Hematopoietic multipotent progenitor cell treated with erythropoietin and hydrocortisone succinate and interleukin-3 and kit ligand, for 6 days (in vitro differentiated cells): ENCODE measurements around the gene BDH2.

Source experiments
- DNase-seq: peaks from one replicate; pipeline ENCODE4 v3.0.0-alpha.2; 2015

The BDH2 gene

DNA sequence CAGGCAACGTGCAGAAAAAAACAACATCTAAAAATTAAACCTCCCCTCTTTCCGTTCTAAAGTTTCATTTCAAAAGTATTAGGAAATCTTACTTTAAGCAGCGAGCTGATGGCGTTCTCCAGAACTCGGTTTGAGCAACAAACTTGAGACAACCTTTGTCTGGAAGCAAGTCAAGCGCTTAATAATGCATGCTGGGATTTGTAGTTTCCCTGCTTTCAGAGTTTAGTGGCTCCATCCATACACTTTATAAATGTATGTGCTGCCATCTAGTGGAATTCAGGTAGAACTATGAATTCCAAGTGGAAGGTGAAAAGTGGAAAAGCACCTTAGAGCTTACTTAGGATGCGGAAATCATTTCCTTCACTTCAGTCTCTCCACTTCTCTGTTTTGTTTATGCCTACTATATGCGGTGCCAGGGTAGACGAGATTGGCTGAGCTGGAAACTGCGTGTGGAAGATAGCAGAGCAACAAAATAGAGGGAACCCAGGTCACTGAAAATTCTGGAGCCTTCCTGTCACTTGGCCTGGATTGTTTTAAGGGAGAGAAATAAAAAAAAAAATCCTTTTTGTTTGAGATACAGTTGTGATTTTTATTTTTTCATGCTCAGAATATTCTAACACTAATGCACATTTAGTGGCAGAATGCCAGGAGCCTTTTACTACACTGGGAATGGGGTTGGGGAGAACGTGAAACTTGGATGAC, at the start of gene BDH2:
TSS of gene BDH2 (minus strand) at position 144 of the 702 bp plus-strand sequence. CDS start 3,580 bp downstream, outside the sequence.
- peak; percentile 97 for DNase-seq

DNA sequence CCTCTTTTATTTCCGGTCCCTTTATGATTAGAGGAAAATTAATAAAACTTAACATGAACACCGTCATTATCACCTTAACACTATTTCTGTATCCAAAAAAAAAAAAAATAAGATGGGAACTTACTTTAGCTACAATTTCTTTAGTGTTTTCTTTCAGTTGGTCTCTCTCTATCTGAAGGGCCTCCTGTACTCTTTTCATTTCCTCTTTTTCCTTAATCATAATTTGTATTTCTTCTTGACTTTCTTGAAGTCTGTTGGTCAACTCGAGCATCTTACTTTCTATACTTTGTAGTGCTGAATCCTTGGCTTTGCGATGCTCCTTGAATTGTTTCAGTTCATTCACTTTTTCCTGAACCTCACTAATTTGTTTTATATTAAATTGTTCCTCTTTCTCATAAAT, 45.3 kb upstream of the BDH2 start:
- no peak for DNase-seq

DNA sequence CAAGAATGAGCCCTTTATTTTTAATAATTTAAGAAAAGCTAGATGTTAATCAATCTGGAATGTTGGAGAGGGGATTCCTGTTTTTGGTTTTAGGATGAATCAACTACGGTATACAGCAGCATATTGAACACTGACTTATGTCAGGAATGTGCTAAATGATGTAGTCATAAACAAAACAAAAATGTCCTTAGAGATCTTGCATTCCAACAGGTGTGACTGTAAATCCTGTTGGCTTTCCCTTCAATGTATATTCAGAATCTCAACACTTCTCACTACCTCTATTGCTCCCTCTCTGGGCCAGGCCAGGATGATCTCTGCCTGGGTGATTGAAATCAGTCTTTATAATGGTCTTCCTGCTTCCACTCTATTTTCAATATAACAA, 37.8 kb upstream of the BDH2 start:
- no peak for DNase-seq

DNA sequence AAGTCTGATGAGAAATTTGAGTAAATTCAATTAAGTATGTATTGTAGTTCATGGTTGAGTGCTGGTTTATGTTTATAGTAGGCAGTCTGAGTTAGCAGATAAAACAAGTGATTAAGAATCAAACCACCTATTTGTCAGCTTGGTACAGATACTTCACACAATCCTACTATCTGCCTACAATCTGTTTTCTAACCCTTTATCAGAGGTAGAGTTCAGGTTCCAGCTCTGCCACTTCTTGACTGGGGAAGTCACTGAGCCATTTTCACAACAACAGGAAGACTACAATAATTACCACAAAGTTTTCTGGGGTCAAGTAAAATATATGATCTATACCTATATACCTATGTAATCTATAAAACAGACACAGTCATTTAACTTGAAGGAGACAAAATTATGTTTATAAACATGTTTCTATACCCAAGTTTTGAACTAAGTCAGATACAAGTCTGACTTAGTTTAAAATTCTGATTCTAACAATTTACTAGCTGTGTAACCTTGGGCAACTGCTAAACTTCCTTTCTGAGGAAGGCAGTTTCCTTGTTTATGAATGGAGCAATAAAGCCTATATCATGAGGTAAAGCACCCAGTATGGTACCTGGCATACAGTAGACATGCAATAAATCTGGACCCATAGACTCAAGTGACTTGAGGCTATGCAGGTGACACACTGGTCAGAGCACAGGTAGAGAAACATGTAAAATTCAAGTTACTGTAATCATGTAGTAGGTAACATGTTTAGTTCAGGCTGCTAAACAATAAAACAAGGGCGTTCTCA, 37.2 kb upstream of the BDH2 start:
- DNase-seq = peak; percentile 3

DNA sequence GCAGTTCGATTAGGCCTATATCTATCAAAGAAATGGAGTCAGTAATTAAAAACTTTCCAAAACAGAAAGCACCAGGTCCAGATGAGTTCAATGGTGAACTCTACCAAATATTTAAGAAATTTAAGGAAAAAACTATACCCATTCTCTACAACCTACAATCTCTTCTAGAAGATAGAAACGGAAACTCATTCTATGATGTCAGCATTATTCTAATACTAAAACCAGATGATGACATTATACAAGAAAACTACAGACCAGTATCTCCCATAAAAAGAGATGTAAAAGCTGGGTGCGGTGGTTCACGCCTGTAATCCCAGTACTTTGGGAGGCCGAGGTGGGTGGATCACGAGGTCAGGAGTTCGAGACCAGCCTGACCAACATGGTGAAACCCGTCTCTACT, 29.5 kb upstream of the BDH2 start:
- no peak for DNase-seq

DNA sequence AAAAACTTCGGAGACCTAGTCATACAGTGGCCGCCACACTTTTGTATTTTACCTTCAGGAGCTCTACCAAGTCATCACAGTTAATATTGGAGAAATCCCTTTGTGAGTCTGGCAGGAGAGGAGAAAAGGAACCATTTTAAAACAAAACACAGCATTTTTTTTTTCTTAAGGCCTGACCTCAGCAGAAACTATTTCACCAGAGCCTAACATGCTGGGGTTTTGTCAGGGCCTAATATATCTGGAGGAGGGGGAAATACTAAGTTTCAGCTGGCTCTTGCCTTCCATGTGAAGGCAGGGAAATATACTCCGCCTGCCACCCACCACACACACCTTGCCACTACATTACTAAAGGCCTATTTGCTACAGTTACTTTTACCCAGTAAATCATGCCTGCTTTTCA, 26.5 kb upstream of the BDH2 start:
- no peak for DNase-seq

DNA sequence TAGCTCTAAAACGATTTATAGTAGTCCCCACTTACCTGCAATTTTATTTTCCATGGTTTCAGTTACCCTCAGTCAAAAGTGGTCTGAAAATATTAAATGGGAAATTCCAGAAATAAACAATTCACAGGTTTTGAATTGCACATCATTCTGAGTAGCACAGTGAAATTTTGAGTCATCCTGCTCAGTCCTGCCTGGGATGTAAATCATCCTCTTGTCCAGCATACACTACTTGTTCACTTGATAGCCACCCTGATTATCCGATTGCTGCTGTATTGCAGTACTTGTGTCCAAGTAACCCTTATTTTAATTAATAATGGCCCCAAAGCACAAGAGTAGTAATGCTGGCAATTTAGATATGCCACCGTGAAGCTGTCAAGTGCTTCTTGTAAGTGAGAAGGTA, 23.5 kb upstream of the BDH2 start:
- no peak for DNase-seq

DNA sequence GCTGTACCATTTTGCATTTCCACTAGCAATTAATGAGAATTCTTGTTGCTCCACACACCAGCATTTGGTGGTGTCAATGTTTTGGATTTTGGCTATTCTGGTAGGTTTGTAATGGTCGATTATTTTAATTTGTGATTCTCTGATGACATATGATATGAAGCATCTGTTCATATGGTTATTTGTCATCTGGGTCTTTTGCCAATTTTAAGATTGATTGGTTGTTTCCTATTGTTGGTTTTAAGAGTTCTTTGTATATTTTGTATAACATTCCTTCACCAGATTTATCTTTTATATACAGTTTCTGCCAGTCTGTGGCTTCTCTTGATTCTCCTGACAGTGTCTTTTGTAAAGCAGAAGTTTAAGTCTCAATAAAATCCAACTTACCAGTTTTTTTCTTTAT, 18.5 kb upstream of the BDH2 start:
- DNase-seq = no peak

DNA sequence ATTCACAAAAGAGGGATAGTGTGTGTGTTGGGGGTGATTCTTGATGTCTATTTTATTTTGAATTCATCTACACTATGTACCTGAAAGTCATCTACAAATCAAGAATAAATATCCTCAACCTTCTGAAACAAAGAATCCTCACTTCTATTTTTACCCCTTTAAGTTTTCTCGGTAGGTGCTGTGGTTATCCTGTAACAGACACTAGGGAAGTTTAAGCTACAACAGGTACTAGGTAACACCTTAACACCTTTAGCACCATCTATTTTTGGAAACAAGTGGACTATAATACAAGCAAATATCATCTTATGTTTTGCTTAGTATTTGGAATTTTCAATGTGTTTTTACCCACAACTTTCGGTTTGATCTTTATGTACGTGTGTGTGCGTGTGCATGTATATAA, 12.0 kb upstream of the BDH2 start:
- no peak for DNase-seq

DNA sequence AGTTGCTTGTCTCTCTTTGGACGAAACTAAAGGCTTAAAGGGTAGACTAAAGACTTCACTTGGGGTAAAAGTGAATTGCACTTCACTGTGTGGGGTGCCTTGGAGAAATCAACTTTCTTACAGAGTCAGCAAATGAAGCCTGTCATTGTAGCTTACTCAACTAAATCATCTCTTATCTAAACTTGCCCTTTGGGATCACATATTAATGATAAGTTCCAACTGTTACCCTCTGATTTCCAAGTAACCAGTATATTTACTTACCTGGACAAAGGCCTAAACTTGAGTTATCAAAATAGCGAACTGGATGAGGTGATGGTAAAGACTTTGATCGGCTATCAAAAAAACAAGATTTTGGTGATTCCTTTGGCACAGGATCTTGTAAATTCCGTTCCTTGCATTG, 8.9 kb upstream of the BDH2 start:
- DNase-seq = no peak

DNA sequence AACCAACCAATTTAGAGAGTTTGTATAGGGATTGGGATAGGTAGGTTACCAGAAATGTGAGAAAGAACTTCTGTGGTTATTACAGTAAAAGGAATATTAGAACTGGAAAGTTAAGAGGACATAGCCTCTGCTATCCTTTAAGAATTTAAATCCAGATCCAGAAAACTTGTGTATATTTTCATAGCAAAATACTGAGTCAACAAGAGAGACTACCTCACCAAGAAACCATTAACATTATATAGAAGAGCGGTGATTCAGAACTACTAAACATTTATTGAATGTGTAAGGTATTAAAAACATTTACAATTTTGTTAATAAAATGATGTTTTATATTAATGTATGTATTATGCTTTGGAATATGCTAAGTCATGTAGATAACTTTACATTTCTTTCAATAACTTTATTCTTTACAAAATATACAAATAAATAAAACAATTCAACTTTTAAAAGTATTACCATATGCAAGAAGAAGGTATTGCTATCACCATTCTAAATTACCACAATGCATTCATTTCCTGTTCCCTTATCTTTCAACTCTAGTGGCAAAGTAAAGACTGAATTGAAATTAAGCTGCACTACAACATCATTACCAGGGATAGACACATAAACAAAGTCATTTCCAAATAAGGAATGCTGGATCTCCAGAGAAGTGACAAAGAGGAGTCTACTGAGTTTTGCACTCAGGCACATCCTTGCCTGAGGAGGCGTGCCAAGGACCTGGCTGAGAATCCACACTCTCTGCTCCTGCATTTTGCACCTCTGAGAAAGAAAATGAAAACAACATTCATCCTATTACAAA, 6.1 kb upstream of the BDH2 start:
- DNase-seq = peak; percentile 29

DNA sequence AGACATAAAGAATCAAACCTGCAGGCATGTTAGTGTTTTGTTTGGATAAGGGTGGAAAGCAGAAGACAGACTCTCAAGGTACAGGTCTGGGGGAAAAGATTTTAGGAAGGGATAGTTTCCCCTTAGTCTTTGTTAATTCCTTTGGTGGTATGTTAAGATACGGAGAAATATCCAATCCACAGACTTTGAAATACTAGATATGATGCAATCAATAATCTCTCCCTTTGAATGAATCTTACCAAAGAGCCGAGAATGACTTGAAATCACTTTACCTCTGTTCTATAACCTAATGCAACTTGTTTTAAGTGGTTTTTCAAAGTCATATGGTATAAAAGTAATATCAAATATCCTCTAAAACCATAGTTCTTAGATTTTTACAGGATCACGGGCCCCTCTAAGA, 5.3 kb upstream of the BDH2 start:
- DNase-seq = no peak

DNA sequence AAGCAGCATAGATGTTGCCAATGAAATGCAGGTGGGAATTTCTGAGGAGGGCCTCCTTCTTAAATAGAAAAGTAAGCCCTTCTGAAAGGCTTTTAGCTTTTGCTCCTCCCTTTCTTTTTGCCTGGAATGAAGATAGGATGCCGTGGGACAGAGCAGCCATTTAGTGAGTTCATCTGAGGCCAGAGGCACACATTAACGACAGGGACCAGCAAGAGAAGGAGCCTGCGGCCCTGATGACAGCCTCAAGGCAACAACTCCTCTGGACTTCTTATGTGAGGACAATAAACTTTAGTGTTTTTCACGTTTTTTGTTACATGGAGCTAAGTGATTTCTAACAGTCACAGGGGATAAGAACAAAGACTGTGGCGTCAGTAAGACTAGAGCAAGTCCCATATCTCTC, 1.1 kb upstream of the BDH2 start:
- no peak for DNase-seq

DNA sequence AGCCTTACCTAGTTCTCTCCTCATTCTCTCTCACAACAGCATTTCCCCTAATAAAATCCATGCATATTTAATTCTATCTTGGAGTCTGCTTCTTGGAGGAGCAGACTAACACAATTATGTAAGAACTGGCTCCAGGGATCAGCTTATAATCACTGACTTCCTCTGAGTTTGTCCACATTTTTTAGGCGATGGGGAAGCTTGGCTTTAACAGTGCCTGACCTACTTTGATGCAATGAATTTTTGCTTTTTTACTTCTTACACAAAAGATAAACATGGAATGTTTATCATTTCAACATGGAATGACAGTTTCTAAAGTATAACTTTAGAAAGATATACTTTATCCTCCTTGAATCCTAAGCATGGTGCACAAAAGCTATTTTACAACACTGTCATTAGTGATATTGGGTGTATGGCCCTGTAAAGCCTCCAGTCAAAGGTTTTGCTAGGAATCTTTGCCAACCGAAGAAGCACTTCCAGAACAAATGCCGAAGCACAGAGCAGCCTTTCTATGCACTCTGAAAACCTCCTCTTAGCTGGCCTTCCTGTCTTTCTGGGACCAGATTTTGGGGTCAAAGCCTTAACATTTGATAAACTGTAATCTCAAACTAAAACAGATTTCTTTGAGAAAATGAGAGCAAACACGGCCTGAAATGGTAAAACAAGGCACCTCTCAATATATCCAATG, 736 bp downstream of the BDH2 start:
- DNase-seq = no peak

DNA sequence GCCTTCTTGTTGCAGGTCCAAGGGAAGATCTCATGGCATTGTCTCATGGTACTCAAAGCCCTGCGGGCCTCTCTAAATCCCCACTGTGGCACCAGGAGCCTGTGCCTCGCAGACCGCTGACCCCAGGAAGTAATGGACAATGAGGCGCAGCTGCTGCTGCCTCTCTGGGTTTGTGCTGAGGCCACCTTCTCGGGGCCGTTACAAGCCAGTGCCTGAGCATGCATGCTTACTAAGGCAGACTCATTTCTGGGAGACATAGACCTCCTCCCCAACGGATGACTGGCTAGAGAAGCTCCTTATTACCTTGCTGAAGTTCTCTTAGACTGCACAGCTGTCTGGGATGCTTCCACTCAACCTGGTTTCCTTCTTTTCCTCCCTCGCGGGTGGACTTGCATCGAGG, 1.3 kb downstream of the BDH2 start:
- DNase-seq = no peak

DNA sequence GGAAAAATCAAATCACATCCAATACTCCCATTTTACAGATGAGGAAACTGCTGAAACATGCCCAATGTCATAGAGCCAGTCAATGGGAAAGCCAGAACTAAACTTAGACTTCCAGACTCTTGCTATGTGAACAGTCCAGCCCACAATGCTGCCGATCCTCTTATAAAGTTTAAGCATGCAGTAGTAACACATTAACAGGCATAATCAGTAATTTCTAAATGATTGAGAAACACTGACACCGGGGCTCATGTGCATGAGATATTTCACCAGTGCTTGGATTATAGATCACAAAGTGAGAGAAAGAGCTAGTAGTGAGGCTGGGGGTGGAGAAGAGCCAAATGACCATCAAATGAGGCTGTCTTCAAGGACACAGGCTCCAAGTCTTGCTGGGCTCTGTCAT, 2.5 kb downstream of the BDH2 start:
- DNase-seq = no peak

DNA sequence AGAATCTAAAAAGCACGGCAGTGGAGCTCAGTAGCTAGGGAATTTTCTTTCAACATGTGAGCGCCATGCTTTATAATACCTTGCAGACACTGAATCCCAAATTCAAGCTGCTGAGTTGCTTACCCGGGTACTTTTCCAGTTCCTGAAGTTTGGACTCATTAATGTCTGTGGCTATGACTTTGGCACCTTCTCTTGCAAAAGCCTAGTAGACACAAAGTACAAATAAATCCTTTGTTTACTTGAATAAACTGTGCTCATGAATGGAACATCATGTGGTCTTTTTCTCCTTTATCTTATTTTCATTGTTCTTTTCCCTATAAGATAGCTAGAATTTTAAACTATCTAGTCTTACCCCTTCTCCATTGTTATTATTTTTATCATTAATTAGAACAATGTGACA, 4.6 kb downstream of the BDH2 start:
- no peak for DNase-seq

DNA sequence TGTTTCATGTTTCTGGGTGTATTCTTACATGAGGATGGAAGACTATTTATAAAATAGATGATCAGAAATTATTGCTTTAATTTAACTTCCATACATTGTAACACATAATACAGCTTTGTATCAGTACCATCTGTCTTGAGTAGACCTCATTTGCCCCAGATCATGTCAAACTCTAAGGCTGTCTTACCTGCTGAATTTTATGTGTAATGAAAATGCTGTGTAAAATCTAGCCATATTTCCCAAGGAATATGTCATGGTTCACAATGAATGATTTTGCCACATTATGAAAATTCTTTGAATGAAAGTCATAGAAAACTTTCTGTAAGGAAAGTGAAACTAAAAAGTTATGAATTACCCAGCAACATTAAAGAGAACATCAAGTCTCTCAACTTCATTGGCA, 7.4 kb downstream of the BDH2 start:
- no peak for DNase-seq

DNA sequence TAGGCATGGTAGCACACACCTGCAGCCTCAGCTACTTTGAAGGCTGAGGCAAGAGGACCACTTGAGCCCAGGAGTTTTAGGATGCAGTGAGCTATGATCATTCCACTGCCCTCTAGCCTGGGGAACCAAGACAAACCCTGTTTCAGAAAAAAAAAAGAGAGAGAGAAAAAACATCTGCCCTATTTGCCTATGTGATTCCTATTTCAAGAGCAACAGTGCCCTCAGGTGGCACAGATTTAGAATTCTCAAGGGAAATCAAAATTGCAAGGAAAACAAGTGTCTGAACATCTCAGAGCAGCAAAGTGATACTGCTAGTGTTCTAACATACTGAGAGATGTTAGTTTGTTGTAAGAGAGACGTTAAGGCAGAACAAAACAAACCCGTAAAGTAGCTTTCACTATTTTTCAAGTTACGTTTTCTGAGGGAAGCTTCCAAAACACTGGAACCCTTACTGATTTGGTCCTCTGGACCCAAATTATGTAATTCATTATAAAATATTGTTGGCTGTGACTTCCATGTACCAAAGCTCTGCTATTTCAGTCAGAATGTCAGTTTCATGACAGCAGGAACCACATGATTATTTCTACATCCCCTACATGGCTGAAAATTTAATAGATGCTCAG, 7.9 kb downstream of the BDH2 start:
- DNase-seq = peak; percentile 84

DNA sequence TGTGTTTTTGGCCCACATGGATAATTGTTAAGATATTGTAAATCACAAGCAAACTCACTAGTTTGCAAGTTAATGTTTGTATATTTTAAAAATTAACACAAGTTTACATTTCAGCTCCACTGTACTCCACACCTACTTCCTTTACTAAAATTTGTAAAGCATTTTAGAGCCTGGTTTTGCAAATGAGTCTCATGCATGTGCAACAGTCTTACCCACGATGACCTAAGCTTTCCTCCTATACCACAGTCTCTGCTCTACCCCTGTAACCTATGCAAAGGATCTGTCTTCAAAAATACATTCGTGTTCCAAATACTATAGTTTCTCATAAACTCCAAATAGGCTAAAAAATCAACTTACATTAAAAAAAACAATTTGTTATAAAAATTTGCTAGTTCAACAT, 10.2 kb downstream of the BDH2 start:
- no peak for DNase-seq

DNA sequence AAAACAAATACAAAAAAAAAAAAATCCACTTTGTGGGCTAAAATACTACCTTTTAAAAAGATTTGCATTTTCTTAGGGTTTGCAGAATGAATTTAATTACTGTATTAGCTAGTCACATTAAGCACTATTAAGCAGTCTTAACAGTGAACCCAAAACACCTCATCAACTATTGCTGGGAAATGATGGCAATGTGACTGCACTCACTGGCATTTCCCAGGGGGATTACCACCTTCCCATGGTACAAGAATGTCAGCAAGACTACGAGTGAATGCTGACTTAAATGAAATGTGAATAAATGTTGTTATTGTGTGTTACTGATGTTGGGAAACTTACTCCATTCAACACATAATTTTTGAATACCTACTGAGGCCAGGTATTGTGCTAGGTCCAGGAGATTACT, 13.1 kb downstream of the BDH2 start:
- DNase-seq = no peak

DNA sequence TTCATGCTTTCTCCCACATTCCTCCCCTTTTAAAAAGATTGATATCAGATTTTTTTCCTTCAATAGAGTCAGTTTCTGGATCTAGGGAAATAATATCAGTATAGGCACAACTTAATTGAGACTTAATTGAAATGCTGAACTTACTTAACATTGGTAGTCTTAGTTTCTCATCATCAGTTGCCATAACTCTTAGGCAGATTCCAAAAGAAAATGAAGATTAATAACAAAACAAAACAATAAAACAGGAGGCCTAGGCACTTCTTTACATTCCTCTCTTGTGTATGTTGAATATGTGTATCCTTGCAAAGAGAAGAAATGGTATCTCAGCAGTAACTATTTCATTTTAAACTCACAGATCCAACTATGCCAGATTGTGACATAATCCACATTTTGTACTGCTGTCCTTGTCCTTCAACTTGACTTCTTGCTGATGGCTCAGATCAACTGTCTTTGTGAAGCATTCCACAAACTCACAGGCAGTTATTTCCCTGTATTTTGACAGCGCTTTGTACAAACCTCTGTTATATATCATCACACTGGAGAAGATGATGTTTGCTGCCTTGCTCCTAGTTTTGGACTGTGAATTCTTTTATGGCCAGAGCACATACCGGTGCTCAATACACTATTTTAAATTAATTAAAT, 14.0 kb downstream of the BDH2 start:
- DNase-seq = no peak
